Kidney (tissue), 14 donors: ENCODE results near the gene CTTN. TPM values are rescaled to one million over a fixed set of nuclear protein-coding genes. Genes with fewer than 3 reads are reported as not detected.
A peak's percentile ranks its signal among the peaks of the same experiment; 100 is the strongest.

Experiments
- DNase-seq, 5 donors: peaks; one replicate each; pipeline ENCODE4 v3.0.0-alpha.2; 2013 to 2020
- FAIRE-seq: peaks from 2 replicates; lab custom pipeline; 2012; peaks lifted over from hg19 to GRCh38; lab: Jason Lieb, UNC
- H3K27ac ChIP-seq, 2 donors: one replicate each; pipeline ENCODE4 v1.7.0; 2013; ENCODE audit warnings: low read depth in 2 of 2, low read length in 2 of 2, inconsistent platforms in 1 of 2
- H3K27me3 ChIP-seq: one replicate; pipeline ENCODE4 v1.7.1; 2013; ENCODE audit warnings: low read length, inconsistent platforms; ENCODE audit not compliant: control insufficient read depth, insufficient read depth
- H3K36me3 ChIP-seq, 3 donors: one replicate each; pipeline versions ENCODE4 v1.7.0 to v1.7.1; 2013; ENCODE audit warnings: low read length in 3 of 3, control low read depth in 1 of 3, inconsistent platforms in 1 of 3; ENCODE audit not compliant: insufficient read depth in 3 of 3, control insufficient read depth in 2 of 3
- H3K4me1 ChIP-seq, 3 donors: one replicate each; pipeline versions ENCODE4 v1.7.0 to v1.7.1; 2013; ENCODE audit warnings: low read length in 3 of 3, inconsistent platforms in 1 of 3, low read depth in 1 of 3; ENCODE audit not compliant: control insufficient read depth in 2 of 3, insufficient read depth in 2 of 3
- H3K4me3 ChIP-seq, 3 donors: one replicate each; pipeline versions ENCODE4 v1.7.0 to v1.8.1; 2013; ENCODE audit warnings: low read length in 3 of 3, control low read depth in 1 of 3, inconsistent platforms in 1 of 3
- H3K9ac ChIP-seq, 3 donors: one replicate each; pipeline versions ENCODE4 v1.7.0 to v1.7.1; 2013; ENCODE audit warnings: low read length in 3 of 3, control low read depth in 1 of 3, inconsistent platforms in 1 of 3
- H3K9me3 ChIP-seq, 3 donors: one replicate each; pipeline versions ENCODE4 v1.7.0 to v1.7.1; 2013; ENCODE audit warnings: low read length in 3 of 3, control low read depth in 1 of 3, inconsistent platforms in 1 of 3; ENCODE audit not compliant: control insufficient read depth in 2 of 3, insufficient read depth in 1 of 3
- CTCF ChIP-seq: IDR thresholded peaks from 3 replicates; pipeline ENCODE4 v1.5.1; 2012; ENCODE audit warnings: mild to moderate bottlenecking, moderate library complexity, borderline replicate concordance; ENCODE audit not compliant: insufficient read depth; ENCODE audit errors: extremely low read depth
- intact Hi-C: fragments of 100-400 bp; cut with DNase I; formaldehyde crosslinking; loops from one replicate; pipeline ENCODE4 v1.11.1; 2022
- polyA plus RNA-seq: library from polyadenylated mRNA; stranded (reverse); fragments of 350-450 nt; fragmentation: Illumina TruSeq; extraction: RNeasy Lipid Tissue Mini Kit (QIAGEN cat#74804); gene quantifications from one replicate; pipeline ENCODE4 v1.2.3, GENCODE V29; 2014; ENCODE audit warnings: low read depth, low replicate concordance; ENCODE audit not compliant: insufficient read depth
- total RNA-seq: library from RNA; stranded (reverse); fragmentation: NEBNext Ultra II Directional; extraction: Animal tissue kit (Norgen Biotek cat#: 25700); gene quantifications from one replicate; pipeline ENCODE4 v1.2.1, GENCODE V29; 2021
- donor health status: control.
- donor health status: control.
- donor health status: control.
- donor health status: control.
- donor health status: control.
- donor health status: DM: yes; HTN: yes; CAD: no.
- donor health status: Normal renal cell carcinoma (clear cell type).

Gene CTTN
- total and polyA plus RNA-seq, 2 donors from 2014 or later, result 84.9 to 316 TPM

GRCh38 chr11:70473873-70474690, 75.8 kb downstream of the CTTN start:
- no peak for TF ChIP-seq CTCF

GRCh38 chr11:70474710-70475109, 76.4 kb downstream of the CTTN start:
- H3K27ac ChIP-seq, result no peak overlapping the region
- no peak for TF ChIP-seq CTCF
- no peak overlapping the region for H3K9ac ChIP-seq
- DNase-seq (peak in 1 of 5 donors; percentile 16), FAIRE-seq (no peak)
- H3K27me3 ChIP-seq, result no peaks in the 10 kb centered on the region
- intact Hi-C loops, result loop anchor here (5.0 kb wide), 1 partner anchor 283 kb away; no protein-coding TSS in a partner anchor
- H3K4me3 ChIP-seq, result no peak overlapping the region
- H3K9me3 ChIP-seq, result no peaks in the 10 kb centered on the region
- H3K4me1 ChIP-seq, result no peaks in the 10 kb centered on the region
- peaks cover 0 to 6% (median 0%) of the 10 kb centered on the region in 3 donors for H3K36me3 ChIP-seq

More at GRCh38 chr11:70473873-70474690, 75.8 kb downstream of the CTTN start:
- Histone ChIP-seq H3K4me1 (no peaks in the 10 kb centered on the region), H3K9ac (no peak overlapping the region), H3K27me3 (no peaks in the 10 kb centered on the region), H3K27ac (no peak overlapping the region), H3K4me3 (no peak overlapping the region), H3K36me3 (peaks cover 0 to 6% (median 0%) of the 10 kb centered on the region in 3 donors), H3K9me3 (no peaks in the 10 kb centered on the region)
- intact Hi-C loops, result loop anchor here (5.0 kb wide), 1 partner anchor 283 kb away; no protein-coding TSS in a partner anchor
- FAIRE-seq, result no peak
- peak in 1 of 5 donors; percentile 39 for DNase-seq

- no peak for FAIRE-seq
- no peak for TF ChIP-seq CTCF
- H3K27me3 ChIP-seq, result no peaks in the 10 kb centered on the region
- peaks cover 0 to 6% (median 0%) of the 10 kb centered on the region in 3 donors for H3K36me3 ChIP-seq
- no peaks in the 10 kb centered on the region for H3K9me3 ChIP-seq
- no peak overlapping the region for H3K9ac ChIP-seq
- peak in 1 of 5 donors; percentile 58 for DNase-seq
- no peak overlapping the region for H3K27ac ChIP-seq
- intact Hi-C loops, result no loop called here
- H3K4me1 ChIP-seq, result no peaks in the 10 kb centered on the region
- H3K4me3 ChIP-seq, result no peak overlapping the region
Observed at GRCh38 chr11:70476669-70477068, 78.3 kb downstream of the CTTN start.
